K562 (cell line): ENCODE measurements around the gene NEMP1. TPM values are rescaled to one million over a fixed set of nuclear protein-coding genes. Genes with fewer than 3 reads are reported as not detected.

ENCODE experiments used
- ATAC-seq: fragments of 200-7000 bp; cut with Tn5 transposase; 3 replicates; pipeline ENCODE4 v1.9.1; 2020; ENCODE audit warnings: moderate library complexity
- BruUV-seq: library from RNA; stranded (reverse); fragments of 400-500 nt; replicated peaks from 2 replicates; lab custom pipeline; 2021; lab: Mats Ljungman, UMichigan
- CTCF ChIA-PET: fragments of 300-600 bp; formaldehyde crosslinking; extraction: SDS; loops from one replicate; lab custom pipeline; 2021; ENCODE audit warnings: low intra/inter-chr PET ratio; lab: Yijun Ruan, JAX
- POLR2A ChIA-PET: fragments of 300-600, 350-650 bp; sonication (Branson Sonifier 250); formaldehyde crosslinking; extraction: SDS; loops from one replicate; lab custom pipeline; 2021; ENCODE audit warnings: antibody characterized with exemption, inconsistent platforms; lab: Yijun Ruan, JAX
- DNase-seq, 4 experiments: peaks; one replicate each; pipeline versions ENCODE4 v3.0.0 to v3.0.0-alpha.2; 2011 to 2018; ENCODE audit warnings: low spot score in 3 of 4, mixed read lengths in 3 of 4; ENCODE audit errors: extremely low read depth in 1 of 4
- FAIRE-seq: peaks from 2 replicates; lab custom pipeline; 2011; peaks lifted over from hg19 to GRCh38; lab: Jason Lieb, UNC
- H2AFZ ChIP-seq: 2 replicates; pipeline ENCODE4 v1.6.0; 2011; ENCODE audit warnings: low read depth, low read length, control low read depth, inconsistent platforms
- H3K27ac ChIP-seq: fragments of 200-600 bp; 3 replicates; pipeline ENCODE4 v1.8.0; 2011; ENCODE audit warnings: low read depth, mild to moderate bottlenecking, control low read depth, inconsistent platforms, low read length, moderate library complexity, mixed read lengths; ENCODE audit errors: extremely low read depth
- H3K27me3 ChIP-seq, 2 experiments: fragments of 300-600 bp in 1 of 2; 2 replicates in 1 of 2; 3 replicates in 1 of 2; pipeline versions ENCODE4 v1.6.0 to v1.8.0; 2011; ENCODE audit warnings: inconsistent platforms in 2 of 2, low read length in 2 of 2, mild to moderate bottlenecking in 1 of 2, mixed read lengths in 1 of 2, moderate library complexity in 1 of 2; ENCODE audit not compliant: control insufficient read depth in 2 of 2, insufficient read depth in 2 of 2
- H3K36me3 ChIP-seq: fragments of 300-600 bp; 3 replicates; pipeline ENCODE4 v1.8.0; 2011; ENCODE audit warnings: mild to moderate bottlenecking, low read length, inconsistent platforms; ENCODE audit not compliant: control insufficient read depth, insufficient read depth
- H3K4me1 ChIP-seq, 2 experiments: fragments of 200-600 bp in 1 of 2; replicated peaks in 1 of 2; 2 replicates in 1 of 2; 3 replicates in 1 of 2; pipeline versions ENCODE4 v1.5.1 to v1.8.0; 2011; ENCODE audit warnings: inconsistent platforms in 2 of 2, low read length in 2 of 2, mild to moderate bottlenecking in 1 of 2, mixed read lengths in 1 of 2, moderate library complexity in 1 of 2; ENCODE audit not compliant: control insufficient read depth in 2 of 2, insufficient read depth in 2 of 2
- H3K4me2 ChIP-seq: 2 replicates; pipeline ENCODE4 v1.6.1; 2011; ENCODE audit warnings: low read length, control low read depth, inconsistent platforms, mixed read lengths; ENCODE audit not compliant: insufficient read depth
- H3K4me3 ChIP-seq: fragments of 200-600 bp; sonication (generic), shearing (Covaris generic); 2 replicates; pipeline ENCODE4 v1.5.1; 2016; ENCODE audit warnings: control low read depth, inconsistent platforms
- H3K79me2 ChIP-seq: fragments of 200-600 bp; 3 replicates; pipeline ENCODE4 v1.8.0; 2011; ENCODE audit warnings: low read length, inconsistent platforms; ENCODE audit not compliant: control insufficient read depth, insufficient read depth
- H3K9ac ChIP-seq, 2 experiments: 2 replicates each; pipeline versions ENCODE4 v1.6.0 to v1.6.1; 2011; ENCODE audit warnings: low read depth in 2 of 2, low read length in 2 of 2, control low read depth in 1 of 2, inconsistent platforms in 1 of 2, mild to moderate bottlenecking in 1 of 2, mixed read lengths in 1 of 2; ENCODE audit not compliant: insufficient read depth in 1 of 2
- H3K9me1 ChIP-seq: one replicate; pipeline ENCODE4 v1.6.0; 2011; ENCODE audit warnings: inconsistent platforms, mild to moderate bottlenecking, low read length, moderate library complexity; ENCODE audit not compliant: control insufficient read depth, insufficient read depth
- H3K9me3 ChIP-seq: replicated peaks from 2 replicates; pipeline ENCODE4 v1.5.1; 2011; ENCODE audit warnings: low read depth, low read length, inconsistent platforms; ENCODE audit not compliant: control insufficient read depth, insufficient read depth
- H4K20me1 ChIP-seq: replicated peaks from 2 replicates; pipeline ENCODE4 v1.6.1; 2011; ENCODE audit warnings: low read length, inconsistent platforms, mixed read lengths; ENCODE audit not compliant: control insufficient read depth, insufficient read depth
- ATF2 ChIP-seq: sonication (generic); formaldehyde crosslinking; IDR thresholded peaks from 2 replicates; pipeline ENCODE4 v1.8.1; 2022; ENCODE audit warnings: missing genetic modification reagents
- FOXJ3 ChIP-seq: sonication (generic); formaldehyde crosslinking; IDR thresholded peaks from 2 replicates; pipeline ENCODE4 v1.4.0; 2020; ENCODE audit warnings: mild to moderate bottlenecking, missing genetic modification reagents
- HNRNPK ChIP-seq: fragments of 200-400 bp; formaldehyde crosslinking; IDR thresholded peaks from one replicate; pipeline ENCODE4 v1.6.1; 2018; ENCODE audit warnings: mild to moderate bottlenecking, low read depth, low read length; ENCODE audit not compliant: poor library complexity, severe bottlenecking
- MEF2A ChIP-seq: IDR thresholded peaks from 2 replicates; pipeline ENCODE4 v1.6.1; 2011; ENCODE audit warnings: low read depth, mild to moderate bottlenecking, low read length, moderate library complexity; ENCODE audit not compliant: control insufficient read depth
- MXI1 ChIP-seq: IDR thresholded peaks from 2 replicates; pipeline ENCODE4 v1.6.1; 2011; ENCODE audit warnings: low read depth, mild to moderate bottlenecking, improper control_type of control experiment, low read length
- RBM25 ChIP-seq: fragments of 200-400 bp; formaldehyde crosslinking; IDR thresholded peaks from 2 replicates; pipeline ENCODE4 v1.6.1; 2018; ENCODE audit warnings: low read length, low read depth, moderate library complexity; ENCODE audit not compliant: severe bottlenecking
- STAT6 ChIP-seq: sonication (generic); formaldehyde crosslinking; IDR thresholded peaks from 2 replicates; pipeline ENCODE4 v1.8.1; 2023; ENCODE audit warnings: mild to moderate bottlenecking, missing genetic modification reagents
- TFAM ChIP-seq: fragments of 250-450 bp; sonication (Bioruptor Pico); conservative IDR thresholded peaks from 2 replicates; pipeline ENCODE4 v1.5.0; 2021; ENCODE audit warnings: mild to moderate bottlenecking, moderate library complexity
- YBX1 ChIP-seq: fragments of 450-650 bp; IDR thresholded peaks from 2 replicates; pipeline ENCODE4 v1.7.1; 2016; ENCODE audit warnings: mild to moderate bottlenecking
- ZNF561 ChIP-seq: fragments of 450-650 bp; formaldehyde crosslinking; conservative IDR thresholded peaks from 2 replicates; pipeline ENCODE4 v1.4.0; 2020; ENCODE audit warnings: mild to moderate bottlenecking, moderate library complexity
- WGBS: fragments of 100-300 bp; shearing (Covaris generic); methylation state at CpG from one replicate; pipeline ENCODE4 v1.1.6; 2016; ENCODE audit warnings: low coverage, mixed read lengths; ENCODE audit not compliant: insufficient coverage; ENCODE audit errors: missing lambda C conversion rate; 5-methylcytosine and 5-hydroxymethylcytosine counted together
- in situ Hi-C: fragments of 300-500 bp; cut with MboI; formaldehyde crosslinking; loops from 4 replicates; pipeline ENCODE4 v1.15.0; 2018; ENCODE audit warnings: inconsistent platforms, mixed read lengths
- intact Hi-C: fragments of 100-400 bp; cut with micrococcal nuclease; formaldehyde crosslinking; loops from 2 replicates; pipeline ENCODE4 v1.14.2; 2022
- polyA plus RNA-seq, 8 experiments: library from polyadenylated mRNA; depleted of rRNA in 4 of 8; stranded (reverse) in 5 of 8; unstranded in 3 of 8; fragments of >200 nt; fragmentation: Nextera tagmentation in 2 of 8; fragmentation: Illumina TruSeq in 1 of 8; extraction: Ambion mirVana in 2 of 8; extraction: Trizol in 1 of 8; gene quantifications; 2 replicates each; pipeline versions ENCODE4 v1.2.1 to v1.2.3, GENCODE V29; 2011 to 2014; ENCODE audit warnings: inconsistent platforms in 1 of 8, missing spikeins in 1 of 8
- total RNA-seq, 7 experiments: library from RNA; depleted of rRNA in 6 of 7; stranded (reverse); fragments of >200 nt in 6 of 7; fragmentation: Illumina TruSeq in 2 of 7; extraction: Trizol in 2 of 7; gene quantifications; 2 replicates each; pipeline versions ENCODE4 v1.2.1 to v1.2.3, GENCODE V29; 2011 to 2021; ENCODE audit warnings: low replicate concordance in 1 of 7

The NEMP1 gene
- total and polyA plus RNA-seq, 9 of the 15 experiments (the other 6 are each of a cell fraction or from before 2014, with no cell fraction given), result 9.5 to 82.2 (median 41.2) TPM

GRCh38 chr12:57046947-57047890 lies 31.4 kb downstream of the NEMP1 start:
- Histone ChIP-seq H3K4me1 (peaks cover 0 to 3% of the 10 kb centered on the region in 2 experiments; a peak in 1 of 5 replicates), H3K36me3 (no peaks in the 10 kb centered on the region), H3K4me3 (no peak overlapping the region), H3K79me2 (no peaks in the 10 kb centered on the region), H3K27me3 (peaks cover 15 to 16% of the 10 kb centered on the region in 2 experiments; a peak in 4 of 5 replicates), H3K9ac (no peak overlapping the region), H3K27ac (no peak overlapping the region), H3K4me2 (no peak overlapping the region), H3K9me3 (no peaks in the 10 kb centered on the region), H3K9me1 (no peaks in the 10 kb centered on the region), H4K20me1 (no peaks in the 10 kb centered on the region; the same call in 1 of the 2 replicates), H2AFZ (no peak overlapping the region)
- BruUV-seq, result no TSS peak
- POLR2A ChIA-PET, result interaction anchor here (0.7 to 4.9 kb wide), 6 partner anchors 12 to 231 kb away, joined by 3 to 18 read pairs (median 3); partner anchors contain the start of gene TAC3
- FAIRE-seq, result no peak
- DNase-seq, result no peak
- CTCF ChIA-PET, result no interaction called here
- WGBS, result 8% methylated on average over 10 of the region's 10 CpGs
- in situ Hi-C loops (no loop called here), intact Hi-C loops (no loop called here)
- ATAC-seq, result no peak
- no peak for TF ChIP-seq YBX1
- TF ChIP-seq MXI1, result no peak
- no peak for TF ChIP-seq TFAM (CRISPR knock-in tag)
- TF ChIP-seq STAT6 (CRISPR knock-in tag), result no peak
- TF ChIP-seq HNRNPK, result no peak
- TF ChIP-seq ATF2 (CRISPR knock-in tag), result no peak
- no peak for TF ChIP-seq FOXJ3
- TF ChIP-seq ZNF561 (CRISPR knock-in tag), result no peak
- no peak for TF ChIP-seq RBM25
- TF ChIP-seq MEF2A, result no peak
